ENCODE measurements around the gene FRMPD2. TPM values are rescaled to one million over a fixed set of nuclear protein-coding genes. Genes with fewer than 3 reads are reported as not detected.
"Not testable (repeated sequence)": the region's sequence is repeated elsewhere in the genome, so short reads cannot be mapped to it uniquely, and the experiment has no call there.

FRMPD2 gene
- total RNA-seq, 1 donor from 2014 or later: 18.8 TPM

DNA sequence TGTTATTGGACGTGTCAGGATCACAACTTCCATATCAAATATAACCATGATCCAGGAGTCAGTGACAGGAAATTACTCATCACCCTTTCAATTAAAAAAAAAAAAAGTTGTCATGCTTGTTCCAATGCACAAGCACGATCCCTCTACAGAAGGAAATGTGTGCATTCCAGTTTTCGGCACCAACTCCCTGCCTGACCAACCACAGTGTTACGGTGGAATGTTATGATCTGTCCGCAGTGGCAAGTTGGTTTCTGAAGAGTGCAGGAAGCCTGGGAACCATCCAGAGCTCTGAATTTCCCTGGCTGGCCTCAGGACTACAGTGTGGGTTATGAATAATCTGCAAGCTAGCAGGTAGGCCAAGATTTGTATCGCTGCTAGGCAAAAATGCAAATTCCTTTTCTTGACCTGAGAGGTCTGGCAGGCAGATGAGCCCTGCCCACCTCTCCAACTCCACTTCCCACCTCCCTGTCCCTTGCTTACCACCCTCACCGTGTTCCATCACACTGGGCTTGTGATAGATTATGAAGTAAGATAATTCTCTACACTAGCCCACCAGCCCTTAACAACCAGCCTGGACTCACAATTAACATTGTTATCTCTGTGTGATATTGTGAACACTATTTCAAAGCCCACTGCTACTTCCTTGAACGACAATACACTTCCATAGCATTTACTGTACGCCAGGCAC is 20.4 kb downstream of the FRMPD2 start:
- DNase-seq (ENCODE audit: low spot score): no peak

DNA sequence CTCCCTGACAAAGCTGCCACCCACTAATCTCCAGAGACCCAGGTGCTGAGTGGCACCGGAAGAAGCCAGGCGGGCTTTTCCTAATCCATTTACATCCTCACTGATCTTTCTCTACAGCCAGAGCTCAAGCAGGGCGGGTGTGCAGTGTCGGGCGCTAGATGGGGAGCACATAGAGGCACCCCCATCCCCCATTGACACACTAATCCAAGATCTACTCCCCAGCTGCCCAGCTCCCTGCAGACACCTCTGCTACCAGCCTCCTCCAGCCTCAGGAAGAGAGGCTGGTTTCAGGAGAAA is 22.2 kb downstream of the FRMPD2 start:
- DNase-seq (ENCODE audit: low spot score): no peak

DNA sequence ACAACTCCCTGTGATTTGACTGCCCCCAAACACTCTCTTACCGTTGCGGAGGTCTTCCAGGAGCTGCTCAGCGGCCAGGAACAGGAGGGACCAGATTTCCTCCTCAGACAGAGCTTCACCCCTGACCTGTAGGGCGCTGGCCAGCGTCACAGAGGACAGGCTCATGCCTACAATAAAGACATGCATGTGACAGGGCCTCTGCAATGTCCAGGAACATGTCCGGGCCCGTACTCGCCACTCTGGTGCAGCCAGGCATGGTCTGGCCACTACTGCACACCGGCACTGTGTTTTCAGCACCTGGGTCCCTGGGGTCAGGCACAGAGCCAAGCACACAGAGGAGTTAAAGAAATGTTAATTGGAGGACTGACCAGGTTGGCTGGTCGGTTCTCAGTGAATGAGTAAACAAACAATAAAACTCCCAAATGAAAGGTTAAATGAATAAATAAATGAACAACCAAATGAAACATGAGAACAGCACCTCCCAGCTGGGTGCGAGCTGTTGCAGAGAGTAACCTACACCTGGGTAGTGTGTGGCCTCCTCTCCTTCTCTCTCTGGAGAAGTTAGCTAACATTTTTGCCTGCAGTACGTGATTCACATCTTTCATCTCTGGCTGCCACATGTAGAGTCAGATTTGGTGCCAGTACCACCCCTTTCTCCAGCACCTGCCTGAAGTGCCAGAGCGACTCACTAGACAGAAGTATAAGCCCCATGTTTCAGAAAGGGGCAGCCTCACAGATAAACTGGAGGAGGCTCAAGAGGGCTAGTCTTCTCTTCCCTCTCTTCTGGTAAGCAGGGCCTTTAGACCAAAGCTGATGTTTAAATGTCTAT is 22.8 kb downstream of the FRMPD2 start:
- no peak for DNase-seq (ENCODE audit: low spot score)

DNA sequence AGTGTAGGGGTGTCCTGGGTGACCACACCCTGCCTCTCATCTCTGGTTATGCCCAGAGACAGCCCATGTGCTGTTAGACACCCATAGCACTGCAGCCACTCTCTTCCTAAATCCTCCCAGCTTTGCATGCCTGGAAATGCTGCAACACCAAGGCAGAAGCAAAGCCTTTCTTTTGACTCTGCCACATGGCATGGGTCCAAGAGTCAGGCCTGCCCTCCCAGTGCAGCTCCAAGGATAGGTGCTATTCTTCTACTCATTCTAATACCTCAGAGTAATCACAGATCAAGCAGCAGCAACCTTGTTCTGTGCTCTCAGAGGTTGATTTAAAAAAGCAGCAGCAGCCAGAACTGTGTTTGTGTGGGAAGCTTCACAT is 23.4 kb downstream of the FRMPD2 start:
- peak; percentile 34 for DNase-seq (ENCODE audit: low spot score)

DNA sequence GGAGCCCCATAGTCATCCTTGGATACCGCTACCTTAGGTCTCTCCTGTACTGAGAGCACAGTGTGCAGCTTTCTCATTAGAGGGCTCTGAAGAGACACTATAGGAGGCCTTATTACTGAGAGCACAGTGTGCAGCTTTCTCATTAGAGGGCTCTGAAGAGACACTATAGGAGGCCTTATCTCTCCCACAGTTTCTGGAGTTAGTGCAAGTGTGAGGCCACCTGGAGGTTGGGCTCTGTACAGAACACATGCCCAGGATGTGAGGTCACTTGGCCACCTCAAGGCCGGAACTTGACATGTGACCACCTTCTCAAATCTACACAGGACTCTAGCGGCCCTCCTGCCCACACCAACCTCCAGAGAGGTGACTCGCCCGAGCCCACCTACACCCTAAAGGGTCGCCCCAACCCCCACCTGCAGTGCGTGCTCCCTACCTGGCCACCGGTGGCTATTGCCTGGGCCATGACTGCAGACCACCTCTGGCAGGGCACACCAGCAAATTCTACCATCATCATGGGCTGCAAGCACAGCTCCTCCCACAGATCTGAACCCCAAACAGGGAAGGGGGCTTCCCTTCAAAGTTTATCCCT is 24.6 kb downstream of the FRMPD2 start:
- DNase-seq (ENCODE audit: low spot score): no peak

DNA sequence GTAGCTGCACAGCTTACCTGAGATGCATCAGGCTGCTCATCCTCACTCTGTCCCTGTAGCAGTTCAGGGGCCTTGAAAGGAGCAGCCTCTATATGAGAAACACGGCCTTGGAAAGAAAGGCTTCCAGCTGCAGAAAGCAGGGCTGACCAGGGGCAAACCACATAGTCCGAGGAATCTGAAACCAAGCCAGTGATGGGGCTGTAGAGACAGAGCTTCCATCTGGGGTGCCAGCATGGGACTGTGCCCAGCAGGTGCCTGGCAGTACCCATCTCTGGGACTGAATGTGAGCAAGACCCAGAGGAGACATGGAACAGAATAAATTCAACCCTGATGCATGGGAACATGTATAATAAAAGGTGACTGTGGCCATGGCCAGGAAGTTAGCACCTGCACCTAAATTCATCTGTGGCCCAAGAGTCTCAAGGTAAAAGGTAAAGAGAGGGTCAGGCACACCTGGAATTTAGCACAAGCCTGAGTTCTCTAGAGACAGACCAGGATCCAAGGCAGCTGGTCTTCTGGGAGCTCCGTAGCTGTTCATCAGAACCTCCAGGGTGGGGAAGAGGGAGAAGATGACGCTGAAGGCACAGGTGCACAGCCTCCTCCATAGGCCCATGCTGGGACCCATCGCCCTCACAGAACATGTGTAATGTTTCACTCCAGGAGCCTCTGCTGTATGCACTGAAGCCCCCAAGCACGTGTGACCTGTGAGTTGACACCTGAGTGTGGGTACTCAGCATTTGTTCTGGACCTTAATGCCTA is 25.3 kb downstream of the FRMPD2 start:
- DNase-seq (ENCODE audit: low spot score): no peak

DNA sequence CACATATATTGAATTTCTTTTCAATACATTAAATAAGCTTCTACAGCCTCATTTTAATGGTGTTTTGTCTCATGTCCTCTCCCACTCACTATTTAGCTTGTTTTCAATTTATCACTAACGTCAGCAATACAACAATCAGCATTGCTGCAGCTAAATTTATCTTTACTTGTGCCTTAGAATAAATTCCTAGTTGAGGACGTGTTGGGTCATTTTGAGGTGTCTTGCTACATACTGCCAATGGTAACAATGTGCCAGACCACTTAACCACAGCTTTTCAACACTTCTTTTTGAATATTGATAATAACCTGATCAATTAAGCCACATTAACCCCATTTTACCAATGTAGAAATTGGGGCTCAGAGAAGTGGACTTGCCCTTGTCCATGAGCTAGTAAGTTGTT is 26.0 kb downstream of the FRMPD2 start:
- no peak for DNase-seq (ENCODE audit: low spot score)

DNA sequence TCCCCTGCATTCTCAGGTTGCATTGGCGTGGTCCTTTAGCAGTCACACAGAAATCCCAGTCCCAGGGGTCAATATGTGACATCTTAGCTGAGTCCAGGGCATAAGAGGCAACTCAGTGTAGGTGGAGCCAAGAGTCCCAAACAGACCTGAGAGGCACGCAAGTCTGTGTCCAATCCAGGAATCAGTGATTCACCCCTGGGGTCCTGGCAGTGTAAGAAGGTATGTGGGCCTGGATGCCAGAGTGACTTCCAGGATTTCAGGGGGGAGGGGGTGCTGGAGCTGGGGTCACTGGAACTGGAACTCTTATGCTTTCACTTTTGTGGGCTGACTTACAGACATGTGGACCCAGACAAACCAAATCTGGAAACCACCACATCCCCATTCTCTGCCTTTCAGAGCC is 26.8 kb downstream of the FRMPD2 start:
- DNase-seq (ENCODE audit: low spot score): no peak

DNA sequence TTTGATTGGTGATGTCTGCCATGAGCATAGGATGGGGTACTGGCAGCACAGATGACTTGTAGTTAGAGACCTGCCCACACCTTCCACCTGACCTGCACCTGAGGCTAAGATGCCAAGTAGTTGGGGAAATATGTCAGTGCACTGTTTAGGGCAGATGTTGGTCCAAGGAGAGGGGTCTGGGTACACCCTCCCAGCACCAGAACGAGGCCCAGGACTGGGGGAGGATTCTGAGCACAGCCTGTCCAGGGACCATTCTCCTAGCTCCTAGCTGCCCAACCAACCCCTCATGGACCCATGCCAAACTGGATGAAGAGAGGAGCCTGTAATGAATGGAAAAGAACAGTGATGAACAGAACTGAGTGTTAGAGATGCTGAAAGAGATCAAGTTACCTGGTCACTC is 28.0 kb downstream of the FRMPD2 start:
- DNase-seq (ENCODE audit: low spot score): no peak

DNA sequence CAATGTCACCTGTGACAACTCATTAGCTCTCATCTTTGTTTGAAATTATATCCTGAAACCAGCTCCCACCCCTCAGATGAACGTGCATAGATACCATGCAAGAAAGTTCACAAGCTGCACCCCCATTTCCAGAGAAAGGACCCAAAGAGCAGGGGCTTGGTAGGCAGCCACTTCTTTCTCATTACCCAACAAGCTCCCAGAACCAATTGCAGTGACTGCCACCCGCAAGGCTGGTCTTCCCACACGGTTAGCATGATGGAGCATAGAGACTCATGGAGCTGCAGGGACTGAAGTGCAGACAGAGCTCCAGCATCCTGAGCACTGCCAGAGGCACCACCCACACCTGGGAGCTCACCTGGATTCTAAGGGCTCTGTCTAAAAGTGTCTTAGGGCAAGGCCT is 28.5 kb downstream of the FRMPD2 start:
- DNase-seq (ENCODE audit: low spot score): no peak

DNA sequence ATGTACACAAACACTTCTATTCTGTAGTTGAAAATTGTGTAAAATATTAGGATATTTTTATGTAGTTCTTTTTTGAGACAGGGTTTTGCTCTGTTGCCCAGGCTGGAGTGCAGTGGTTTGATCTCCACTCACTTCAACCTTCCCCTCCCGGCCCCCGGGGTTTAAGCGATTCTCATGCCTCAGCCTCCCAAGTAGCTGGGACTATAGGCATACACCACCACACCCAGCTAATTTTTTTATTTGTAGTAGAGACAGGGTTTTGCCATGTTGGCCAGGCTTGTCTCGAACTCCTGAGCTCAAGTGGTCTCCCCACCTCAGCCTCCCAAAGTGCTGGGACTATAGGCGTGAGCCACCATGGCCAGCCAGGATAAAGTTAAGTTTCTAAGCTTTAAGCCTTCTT is 30.6 kb downstream of the FRMPD2 start:
- not testable (repeated sequence) for DNase-seq (ENCODE audit: low spot score)

DNA sequence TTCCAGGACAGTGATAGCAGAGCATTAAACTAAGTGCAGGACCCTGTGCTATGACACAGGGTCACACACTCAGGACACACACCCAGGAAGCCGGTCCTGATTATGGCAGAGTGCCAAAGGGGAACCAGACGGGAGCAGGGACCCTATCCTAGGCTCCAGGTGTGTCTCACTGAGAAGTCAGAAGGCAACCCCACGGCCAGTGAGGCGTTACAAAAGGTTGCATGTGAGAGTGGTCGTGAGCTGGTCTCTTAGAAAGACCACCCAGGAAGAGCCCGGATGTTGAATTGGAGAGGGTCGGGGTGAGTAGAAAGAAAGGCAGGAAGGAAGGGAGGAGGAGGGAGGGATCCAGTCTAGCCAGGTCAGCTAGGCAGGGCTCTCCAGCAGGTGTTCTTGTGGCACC is 31.0 kb downstream of the FRMPD2 start:
- DNase-seq (ENCODE audit: low spot score): no peak

DNA sequence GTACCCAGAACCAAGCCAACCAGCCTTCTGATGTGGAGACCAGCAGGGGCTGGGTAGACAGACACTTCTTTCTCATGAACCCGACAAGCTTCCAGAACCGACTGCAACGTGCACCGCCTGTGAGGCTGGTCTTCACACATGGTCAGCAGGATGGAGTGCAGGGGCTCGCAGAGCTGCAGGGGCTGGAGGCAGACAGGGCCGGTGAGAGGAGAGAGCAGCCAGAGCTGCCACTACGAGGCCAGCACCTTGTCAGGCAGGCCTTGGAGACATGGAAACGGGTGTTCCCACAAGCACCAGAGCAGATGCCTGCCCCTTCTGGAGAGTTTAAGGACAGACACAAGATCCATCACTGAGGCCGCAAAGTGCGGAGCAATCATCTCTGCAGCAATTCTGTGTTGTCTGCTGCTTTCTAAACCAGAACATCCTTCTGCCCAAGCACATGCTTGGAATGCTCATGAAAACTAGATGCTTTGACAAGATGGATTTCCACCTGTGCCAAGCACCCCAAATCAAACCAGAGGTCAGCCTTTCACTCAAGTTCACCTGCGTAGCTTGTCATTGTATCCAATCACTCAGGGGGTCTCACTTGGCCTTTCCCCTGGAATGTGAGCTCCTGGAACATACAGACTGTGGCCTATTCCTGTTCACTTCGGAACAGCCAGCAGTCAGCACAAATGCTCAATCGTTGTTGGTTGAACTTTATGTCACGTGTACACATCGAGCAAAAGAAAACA is 32.2 kb downstream of the FRMPD2 start:
- no peak for DNase-seq (ENCODE audit: low spot score)

DNA sequence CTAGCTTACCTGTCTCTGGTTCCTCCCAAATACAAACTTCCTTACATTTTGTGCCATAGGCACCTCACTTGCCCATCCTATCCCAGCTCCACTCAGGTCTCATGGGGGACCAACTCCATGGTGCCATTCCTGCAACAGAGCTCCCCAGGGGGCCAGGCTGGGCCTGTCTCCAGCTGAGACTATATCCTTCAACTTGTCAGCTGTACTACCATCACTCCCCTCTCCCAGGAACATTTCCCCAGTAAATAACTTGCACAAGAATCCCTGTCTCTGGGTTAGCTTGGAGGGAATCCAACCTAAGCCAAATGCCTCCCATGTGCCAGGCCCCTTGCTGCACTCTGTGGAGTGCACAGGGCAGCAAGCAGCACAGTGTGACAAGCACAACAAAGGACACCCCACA is 33.2 kb downstream of the FRMPD2 start:
- no peak for DNase-seq (ENCODE audit: low spot score)

DNA sequence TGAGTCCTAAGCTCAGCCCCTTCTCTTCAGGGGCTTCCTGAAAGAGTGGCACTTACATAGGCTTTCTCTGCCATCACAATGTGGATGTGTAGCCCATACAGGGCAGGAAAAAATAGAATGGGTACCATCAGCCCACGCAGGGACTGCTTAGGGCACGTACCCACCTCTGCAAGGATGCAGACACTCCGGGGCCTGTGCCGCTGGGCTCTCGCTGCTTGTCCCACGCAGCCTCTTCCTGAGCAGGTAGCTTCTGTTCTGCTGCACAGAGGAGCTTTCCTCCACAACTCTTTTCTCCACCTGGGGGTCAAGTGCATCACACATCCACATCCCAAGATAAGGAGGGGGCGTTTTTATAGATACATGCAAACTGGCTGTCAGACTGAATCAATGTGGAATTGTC is 34.3 kb downstream of the FRMPD2 start:
- DNase-seq (ENCODE audit: low spot score): no peak

DNA sequence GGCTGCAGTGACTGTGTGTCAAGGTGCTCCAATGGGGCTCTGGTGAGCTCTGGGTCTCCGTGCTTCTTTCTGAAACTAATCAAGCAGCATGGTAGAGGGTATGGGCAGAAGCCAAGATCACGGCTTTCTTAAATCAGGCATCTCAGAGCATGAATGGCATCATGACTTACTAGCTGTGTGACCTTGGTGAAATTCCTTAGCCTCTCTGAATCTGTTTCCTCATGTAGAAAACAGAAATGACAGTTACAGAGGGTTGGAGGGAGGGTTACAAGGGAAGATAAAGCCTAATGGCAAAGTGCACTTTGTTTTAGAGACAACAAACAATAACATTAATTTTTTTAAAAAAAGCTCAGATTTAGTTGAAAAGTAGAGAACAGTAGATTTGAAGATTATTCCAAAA is 34.9 kb downstream of the FRMPD2 start:
- no peak for DNase-seq (ENCODE audit: low spot score)

DNA sequence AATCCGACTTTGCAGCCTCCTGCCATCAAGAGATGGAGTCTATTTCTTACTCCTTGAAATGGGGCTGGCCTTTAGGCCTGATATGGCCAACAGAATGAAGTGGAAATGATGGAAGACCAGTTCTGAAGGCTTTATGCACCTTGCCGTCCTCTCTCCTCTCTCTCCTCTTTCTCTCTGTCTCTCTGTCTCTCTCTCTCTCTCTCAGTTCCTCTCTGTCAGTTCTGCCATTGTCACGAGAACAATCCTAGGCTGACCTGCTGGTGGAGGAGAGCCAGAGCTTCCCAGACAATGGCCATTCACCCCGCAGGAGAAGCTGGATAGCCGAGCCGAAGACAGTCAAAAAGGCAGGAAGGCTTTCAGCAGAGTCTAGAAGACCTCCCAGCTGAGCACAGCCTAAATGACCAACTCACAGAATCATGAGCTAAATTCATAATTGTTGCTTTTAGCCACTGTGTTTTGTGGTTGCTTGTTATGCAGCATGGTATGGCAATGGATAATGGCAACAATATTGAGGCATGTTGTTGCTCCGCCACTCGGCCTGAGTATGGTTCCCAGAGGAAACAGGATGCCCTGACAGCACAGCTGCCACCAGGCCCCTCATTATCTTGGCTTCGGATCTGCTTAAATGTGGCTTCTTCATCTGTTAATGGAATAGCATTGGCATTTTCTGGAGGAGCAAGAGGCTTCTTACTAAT is 35.5 kb downstream of the FRMPD2 start:
- no peak for DNase-seq (ENCODE audit: low spot score)

DNA sequence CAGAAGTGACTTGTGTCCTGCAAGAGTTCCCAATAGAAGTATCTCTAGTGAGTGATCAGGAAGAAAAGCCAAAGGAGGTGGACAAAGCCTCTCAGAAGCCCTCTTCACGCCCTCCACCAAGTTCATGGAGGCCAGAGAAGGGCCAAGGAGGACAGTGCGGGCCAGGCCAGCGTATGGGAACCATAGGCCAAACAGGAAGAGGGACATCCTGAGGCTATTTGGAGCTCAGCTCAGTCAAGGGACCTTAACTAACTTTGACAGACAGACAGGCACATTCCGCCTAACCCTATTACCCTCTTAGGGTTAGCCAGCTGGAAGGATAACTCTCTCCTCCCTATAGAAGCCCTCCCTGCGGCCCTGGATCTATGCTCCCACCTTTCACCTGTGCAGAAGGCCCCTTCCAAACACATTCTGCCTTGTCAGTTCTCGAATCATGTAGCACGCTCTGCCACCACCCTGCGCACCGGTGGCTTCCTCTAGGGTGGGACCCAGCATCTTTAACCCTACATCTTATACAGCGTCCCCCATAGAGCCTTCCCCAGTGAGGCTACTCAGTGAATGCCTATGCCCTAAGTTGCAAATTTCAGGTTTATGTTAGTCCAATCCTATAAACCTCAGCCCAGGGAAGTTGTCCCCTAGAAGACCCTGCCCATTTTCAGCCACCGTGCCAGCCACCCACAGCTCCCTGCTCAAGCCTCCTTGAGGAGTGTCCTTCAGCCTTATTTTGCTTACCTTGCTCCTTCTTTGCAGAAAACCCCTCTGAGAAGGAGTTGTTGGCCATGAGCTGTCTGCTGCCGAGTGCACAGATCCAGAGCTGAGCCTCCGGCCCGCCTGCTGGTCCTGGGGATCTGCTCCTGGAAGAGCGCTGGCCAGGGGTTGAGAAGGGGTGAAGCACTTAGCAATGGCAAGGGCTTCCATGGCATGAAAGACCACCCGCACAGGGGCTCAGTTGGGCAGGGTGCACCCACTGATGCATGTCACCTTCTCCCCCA is 36.9 kb downstream of the FRMPD2 start:
- no peak for DNase-seq (ENCODE audit: low spot score)

DNA sequence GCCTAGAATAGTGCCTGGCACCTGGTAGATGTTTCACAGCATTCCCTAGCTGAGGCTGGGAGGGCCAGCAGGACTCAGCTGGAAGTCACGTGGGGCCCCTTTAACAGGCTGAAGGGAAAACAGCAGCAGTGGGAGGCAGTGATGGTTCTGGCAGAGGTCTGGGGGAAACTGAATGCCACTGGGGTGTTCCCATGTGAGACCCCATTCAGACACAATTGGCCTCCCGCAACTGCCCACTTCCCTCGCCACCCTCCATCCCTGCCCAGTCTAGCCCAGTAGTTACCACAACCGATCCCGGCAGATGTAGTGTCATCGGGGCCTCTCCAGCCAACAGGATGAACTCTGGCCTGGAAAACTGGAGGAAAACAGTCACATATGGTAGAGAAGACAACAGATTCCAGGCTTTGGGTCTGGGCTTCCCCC is 38.3 kb downstream of the FRMPD2 start:
- DNase-seq (ENCODE audit: low spot score): no peak

DNA sequence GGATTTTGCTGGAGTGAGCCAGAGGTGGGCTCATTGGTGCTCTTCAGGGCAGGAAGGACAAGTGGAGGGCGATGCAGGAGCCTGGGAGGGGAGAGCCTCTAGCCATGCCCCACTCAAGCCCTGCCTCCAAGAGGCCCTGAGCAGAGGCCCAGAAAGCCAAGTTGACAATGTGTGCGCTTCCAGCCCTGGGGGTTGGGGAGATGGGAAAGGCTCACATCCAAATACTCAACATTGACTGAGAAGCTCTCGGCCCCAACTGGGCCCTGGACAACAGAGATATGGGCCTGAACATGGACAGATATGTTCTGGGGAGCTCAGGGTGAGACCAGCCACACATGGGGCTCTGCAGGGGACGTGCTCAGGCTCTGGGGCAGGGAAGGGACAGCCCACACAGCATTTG is 39.0 kb downstream of the FRMPD2 start:
- DNase-seq (ENCODE audit: low spot score): no peak
